ENCODE data around the gene GMCL1. TPM values are rescaled to one million over a fixed set of nuclear protein-coding genes. Genes with fewer than 3 reads are reported as not detected.
"Not testable (repeated sequence)": the region's sequence is repeated elsewhere in the genome, so short reads cannot be mapped to it uniquely, and the experiment has no call there.

GMCL1 gene
- total and polyA plus RNA-seq, 7 donors = 10.5 to 15.3 (median 12.3) TPM

DNA sequence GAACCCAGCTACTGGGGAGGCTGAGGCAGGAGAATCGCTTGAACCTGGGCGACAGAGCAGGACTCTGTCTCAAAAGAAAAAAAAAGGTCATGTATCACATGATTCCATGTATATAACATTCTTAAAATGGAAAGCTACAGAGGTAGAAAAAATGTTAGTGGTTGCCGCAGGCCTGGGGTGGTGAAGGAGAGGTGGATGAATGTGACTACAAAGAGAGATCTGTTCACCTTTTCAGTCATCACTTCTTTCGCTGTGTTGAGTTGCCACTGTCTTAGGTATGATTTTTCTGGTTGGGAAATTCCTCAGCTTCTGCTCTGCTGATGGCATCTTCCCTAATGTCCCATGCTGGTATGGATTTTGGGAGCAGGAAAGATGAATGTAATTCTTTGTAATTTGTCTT, 59.0 kb downstream of the GMCL1 start:
- no peak for DNase-seq
- Histone ChIP-seq H3K4me1 (peaks cover 0 to 4% (median 0%) of the 10 kb centered on the region in 4 donors), H3K36me3 (no peaks in the 10 kb centered on the region), H3K27me3 (no peaks in the 10 kb centered on the region), H3K4me3 (no peak overlapping the region), H3K27ac (no peak overlapping the region), H3K9me3 (no peaks in the 10 kb centered on the region)
- 95 to 96% methylated on average over 4 of the region's 4 CpGs for WGBS, 2 donors
- TF ChIP-seq EP300 (IDR thresholded peaks at IDR 0.05) = no peak
- TF ChIP-seq POLR2AphosphoS5 (IDR thresholded peaks at IDR 0.05) = no peak
- intact Hi-C loops (cut with DNase I) = no loop called here

DNA sequence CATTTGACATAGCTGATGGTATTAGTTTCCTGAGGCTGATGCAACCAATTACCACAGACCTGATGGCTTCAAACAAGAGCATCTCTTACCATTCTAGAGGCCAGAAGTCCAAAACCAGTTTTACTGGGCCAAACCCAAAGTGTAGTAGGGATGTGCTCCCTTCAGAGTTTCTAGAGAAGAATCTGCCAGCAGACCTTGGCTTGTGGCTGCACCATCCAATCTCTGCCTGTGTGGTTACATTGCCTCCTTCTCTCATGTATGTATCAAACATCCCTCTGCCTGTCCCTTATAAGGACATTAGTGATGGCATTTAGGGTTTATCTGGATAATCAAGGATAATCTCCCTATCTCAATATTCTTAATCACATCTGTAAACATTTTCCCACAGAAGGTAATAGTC, 59.8 kb downstream of the GMCL1 start:
- Histone ChIP-seq H3K27me3 (no peaks in the 10 kb centered on the region), H3K36me3 (no peaks in the 10 kb centered on the region), H3K4me3 (no peak overlapping the region), H3K4me1 (peaks cover 0 to 6% (median under 1%) of the 10 kb centered on the region in 4 donors), H3K27ac (no peak overlapping the region), H3K9me3 (no peaks in the 10 kb centered on the region)
- DNase-seq = no peak
- TF ChIP-seq EP300 (IDR thresholded peaks at IDR 0.05) (no peak), POLR2AphosphoS5 (IDR thresholded peaks at IDR 0.05) (no peak), POLR2A (IDR thresholded peaks at IDR 0.05) (no peak)
- TF ChIP-seq, protein P1, sequence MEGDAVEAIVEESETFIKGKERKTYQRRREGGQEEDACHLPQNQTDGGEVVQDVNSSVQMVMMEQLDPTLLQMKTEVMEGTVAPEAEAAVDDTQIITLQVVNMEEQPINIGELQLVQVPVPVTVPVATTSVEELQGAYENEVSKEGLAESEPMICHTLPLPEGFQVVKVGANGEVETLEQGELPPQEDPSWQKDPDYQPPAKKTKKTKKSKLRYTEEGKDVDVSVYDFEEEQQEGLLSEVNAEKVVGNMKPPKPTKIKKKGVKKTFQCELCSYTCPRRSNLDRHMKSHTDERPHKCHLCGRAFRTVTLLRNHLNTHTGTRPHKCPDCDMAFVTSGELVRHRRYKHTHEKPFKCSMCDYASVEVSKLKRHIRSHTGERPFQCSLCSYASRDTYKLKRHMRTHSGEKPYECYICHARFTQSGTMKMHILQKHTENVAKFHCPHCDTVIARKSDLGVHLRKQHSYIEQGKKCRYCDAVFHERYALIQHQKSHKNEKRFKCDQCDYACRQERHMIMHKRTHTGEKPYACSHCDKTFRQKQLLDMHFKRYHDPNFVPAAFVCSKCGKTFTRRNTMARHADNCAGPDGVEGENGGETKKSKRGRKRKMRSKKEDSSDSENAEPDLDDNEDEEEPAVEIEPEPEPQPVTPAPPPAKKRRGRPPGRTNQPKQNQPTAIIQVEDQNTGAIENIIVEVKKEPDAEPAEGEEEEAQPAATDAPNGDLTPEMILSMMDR (IDR thresholded peaks at IDR 0.05) = no peak
- intact Hi-C loops (cut with DNase I) = no loop called here

DNA sequence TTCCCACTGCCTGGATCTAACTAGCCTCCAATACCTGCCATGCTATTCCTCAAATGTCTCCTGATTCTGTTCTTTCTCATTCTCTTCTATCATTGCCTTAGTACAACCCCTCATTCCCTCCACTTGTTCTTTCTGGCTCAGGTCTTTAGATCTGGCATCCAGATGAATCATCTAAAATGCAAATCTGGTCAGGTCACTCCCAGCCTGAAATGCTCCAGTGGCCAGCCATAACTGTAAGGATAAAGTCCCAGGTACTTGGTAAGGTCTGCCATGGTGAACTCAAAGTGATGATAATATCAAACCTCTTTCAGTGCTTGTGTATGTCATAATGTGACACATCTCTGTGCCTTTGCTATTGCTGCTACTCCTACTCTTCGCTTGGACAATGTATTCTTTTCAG, 61.4 kb downstream of the GMCL1 start:
- no peak overlapping the region for H3K27ac ChIP-seq
- no peak overlapping the region for H3K4me3 ChIP-seq
- H3K9me3 ChIP-seq = no peaks in the 10 kb centered on the region
- TF ChIP-seq POLR2AphosphoS5 (IDR thresholded peaks at IDR 0.05) (no peak), POLR2A (IDR thresholded peaks at IDR 0.05) (no peak), EP300 (IDR thresholded peaks at IDR 0.05) (no peak)
- TF ChIP-seq, protein P1 (IDR thresholded peaks at IDR 0.05) = no peak
- DNase-seq = no peak
- peaks cover 0 to 9% (median 0%) of the 10 kb centered on the region in 4 donors for H3K36me3 ChIP-seq
- WGBS, 2 donors = 43 to 95% methylated on average over 1 of the region's 1 CpG
- no peaks in the 10 kb centered on the region for H3K27me3 ChIP-seq
- peaks cover 0 to 20% (median 12%) of the 10 kb centered on the region in 4 donors for H3K4me1 ChIP-seq
- intact Hi-C loops (cut with DNase I) = no loop called here

DNA sequence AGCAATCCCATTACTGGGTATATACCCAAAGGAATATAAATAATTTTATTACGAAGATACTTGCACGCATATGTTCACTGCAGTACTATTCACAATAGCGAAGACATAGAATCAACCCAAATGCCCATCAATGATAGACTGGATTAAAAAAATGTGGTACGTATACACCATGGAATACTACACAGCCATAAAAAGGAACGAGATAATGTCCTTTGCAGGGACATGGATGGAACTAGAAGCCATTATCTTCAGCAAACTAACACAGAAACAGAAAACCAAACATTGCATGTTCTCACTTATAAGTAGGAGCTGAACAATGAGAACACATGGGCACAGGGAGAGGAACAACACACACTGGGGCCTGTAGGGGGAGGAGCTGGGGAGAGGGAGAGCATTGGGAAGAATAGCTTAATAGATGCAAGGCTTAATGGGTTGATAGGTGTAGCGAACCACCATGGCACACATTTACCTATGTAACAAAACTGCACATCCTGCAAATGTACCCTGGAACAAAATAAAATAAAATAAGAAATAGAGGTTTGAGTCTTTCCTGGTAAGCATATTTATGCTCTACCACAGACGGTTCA, 63.5 kb downstream of the GMCL1 start:
- H3K27me3 ChIP-seq; DNase-seq; H3K9me3 ChIP-seq; intact Hi-C loops (cut with DNase I): not testable (repeated sequence)
- Histone ChIP-seq H3K4me3 (peak overlapping the region in 2 of 4 donors; percentile 67 to 87), H3K27ac (peak overlapping the region in 1 of 4 donors; percentile 82), H3K36me3 (peaks cover 0 to 29% (median 17%) of the 10 kb centered on the region in 4 donors), H3K4me1 (peaks cover 0 to 25% (median 12%) of the 10 kb centered on the region in 4 donors)
- 95 to 97% methylated on average over 7 of the region's 7 CpGs for WGBS, 2 donors

DNA sequence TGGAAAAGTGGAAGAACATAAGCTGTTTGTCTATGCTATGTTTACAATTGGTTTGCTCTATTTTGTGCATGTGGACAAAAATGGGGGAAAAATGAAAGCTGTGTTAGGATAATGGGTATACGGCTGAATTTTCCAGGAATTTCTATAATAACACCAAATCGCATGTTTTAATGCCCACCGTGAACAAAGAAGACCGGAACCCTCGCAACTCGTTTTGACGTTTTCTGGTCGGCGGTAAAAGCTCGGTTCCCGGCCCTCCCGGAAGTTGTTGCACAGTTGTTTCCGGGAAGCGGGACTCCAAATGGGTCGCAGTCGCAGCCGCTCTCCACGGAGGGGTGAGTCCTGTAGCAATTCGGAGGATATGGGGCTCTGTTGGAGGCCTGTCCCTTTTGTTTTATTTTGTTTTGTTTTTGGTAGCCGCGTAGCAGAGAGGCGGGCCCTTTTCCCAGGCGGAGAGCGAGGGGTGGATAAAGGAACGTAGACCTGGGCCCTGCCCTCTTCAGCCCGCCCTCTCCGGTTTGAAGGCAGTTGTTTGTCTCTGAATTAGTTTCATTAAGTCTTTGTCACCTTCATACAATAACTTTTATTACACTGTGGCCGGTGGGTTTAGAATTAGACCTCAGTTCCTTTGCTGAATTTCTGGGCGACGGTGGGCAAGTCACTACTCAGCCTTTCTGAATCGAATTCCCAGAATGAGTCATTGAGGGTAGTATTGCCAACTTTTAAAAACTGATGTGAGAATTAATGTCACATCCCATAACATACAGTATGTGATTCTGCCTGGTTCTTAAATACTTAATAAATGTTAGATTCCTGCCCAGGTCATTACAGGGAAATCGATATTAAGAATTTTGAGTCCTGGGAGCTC, 64.5 kb downstream of the GMCL1 start, which contains the start of gene SNRNP27:
Gene SNRNP27 (plus strand): TSS at position 273 of the 868 bp plus-strand sequence. CDS start 29 bp downstream, at position 302.
- Histone ChIP-seq H3K4me1 (peaks cover 0 to 25% (median 12%) of the 10 kb centered on the region in 4 donors), H3K4me3 (peak within 1 kb of the TSS; percentile 57 to 87 (median 67)), H3K36me3 (peaks cover 0 to 39% (median 18%) of the 10 kb centered on the region in 4 donors), H3K27ac (peak within 1 kb of the TSS; percentile 77 to 84 (median 81)), H3K27me3 (no peaks in the 10 kb centered on the region), H3K9me3 (no peaks in the 10 kb centered on the region)
- DNase-seq = peak; percentile 89
- TF ChIP-seq EP300 (IDR thresholded peaks at IDR 0.05) = no peak
- peak; percentile 53 to 87 (median 69) for TF ChIP-seq POLR2AphosphoS5 (IDR thresholded peaks at IDR 0.05)
- TF ChIP-seq POLR2A (IDR thresholded peaks at IDR 0.05) = peak; percentile 48 to 50
- WGBS, 2 donors = 0 to 1% methylated on average over 32 of the region's 32 CpGs
- intact Hi-C loops (cut with DNase I) = no loop called here

DNA sequence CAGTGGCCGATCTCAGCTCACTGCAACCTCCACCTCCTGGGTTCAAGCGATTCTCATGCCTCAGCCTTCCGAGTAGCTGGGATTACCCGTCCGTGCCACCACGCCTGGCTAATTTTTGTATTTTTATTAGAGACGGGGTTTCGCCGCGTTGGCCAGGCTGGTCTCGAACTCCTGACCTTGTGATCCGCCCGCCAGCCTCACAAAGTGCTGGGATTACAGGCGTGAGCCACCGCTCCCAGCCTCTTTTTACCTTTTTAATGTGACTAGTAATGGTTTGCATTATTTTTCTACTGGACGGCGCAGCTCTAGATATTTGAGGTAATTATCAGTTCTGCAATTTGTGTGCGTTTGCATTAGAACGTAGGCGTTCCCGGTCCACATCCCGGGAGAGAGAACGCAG, 65.3 kb downstream of the GMCL1 start:
- H3K9me3 ChIP-seq; DNase-seq; intact Hi-C loops (cut with DNase I); H3K27me3 ChIP-seq: not testable (repeated sequence)
- H3K4me3 ChIP-seq = peak overlapping the region; percentile 57 to 87 (median 67)
- H3K4me1 ChIP-seq = peaks cover 0 to 25% (median 12%) of the 10 kb centered on the region in 4 donors
- H3K27ac ChIP-seq = peak overlapping the region; percentile 77 to 84 (median 81)
- WGBS, 2 donors = 33 to 51% methylated on average over 23 of the region's 23 CpGs
- H3K36me3 ChIP-seq = peaks cover 0 to 47% (median 23%) of the 10 kb centered on the region in 4 donors

Measured in sigmoid colon (tissue), 7 donors.